SU-DHL-6 (cell line): ENCODE data around the gene CDC37.

Source experiments
- H2AFZ ChIP-seq: fragments of 200-600 bp; sonication (generic); 2 replicates; pipeline ENCODE4 v1.6.1; 2014; ENCODE audit warnings: low read depth, mild to moderate bottlenecking, moderate library complexity, mixed read lengths, antibody characterized with exemption, low read length; ENCODE audit not compliant: severe bottlenecking
- H3F3A ChIP-seq: fragments of 200-600 bp; shearing (Covaris generic); 2 replicates; pipeline ENCODE4 v1.6.0; 2016; ENCODE audit warnings: antibody characterized with exemption, mild to moderate bottlenecking; ENCODE audit not compliant: insufficient read depth
- H3K27ac ChIP-seq: fragments of 200-600 bp; sonication (generic); 2 replicates; pipeline ENCODE4 v1.5.1; 2016; ENCODE audit warnings: low read depth, mild to moderate bottlenecking, low read length, moderate library complexity, mixed read lengths
- H3K27me3 ChIP-seq: fragments of 200-600 bp; sonication (generic), shearing (Covaris generic); 2 replicates; pipeline ENCODE4 v1.6.0; 2014; ENCODE audit warnings: mild to moderate bottlenecking, low read length
- H3K36me3 ChIP-seq: fragments of 200-600 bp; sonication (generic); 2 replicates; pipeline ENCODE4 v1.6.1; 2014; ENCODE audit warnings: mild to moderate bottlenecking, low read length, mixed read lengths
- H3K4me2 ChIP-seq: fragments of 300-600, 200-600 bp; shearing (Covaris generic), sonication (generic); 2 replicates; pipeline ENCODE4 v1.6.0; 2014; ENCODE audit warnings: low read length, low read depth, mild to moderate bottlenecking; ENCODE audit not compliant: poor library complexity, severe bottlenecking
- H3K4me3 ChIP-seq: fragments of 200-600 bp; sonication (generic); 2 replicates; pipeline ENCODE4 v1.5.1; 2014; ENCODE audit warnings: antibody characterized with exemption, low read length, mild to moderate bottlenecking, mixed read lengths; ENCODE audit not compliant: insufficient read depth, poor library complexity, severe bottlenecking
- H3K79me2 ChIP-seq: fragments of 200-600 bp; sonication (generic); 2 replicates; pipeline ENCODE4 v1.6.1; 2014; ENCODE audit warnings: mild to moderate bottlenecking, low read length, moderate library complexity; ENCODE audit not compliant: insufficient read depth
- H3K9ac ChIP-seq: fragments of 200-600 bp; sonication (generic); 2 replicates; pipeline ENCODE4 v1.7.0; 2014; ENCODE audit warnings: mild to moderate bottlenecking, low read length
- H3K9me2 ChIP-seq: fragments of 200-600 bp; sonication (generic); replicated peaks from 2 replicates; pipeline ENCODE4 v1.6.1; 2014; ENCODE audit warnings: low read length; ENCODE audit not compliant: insufficient read depth
- H3K9me3 ChIP-seq: fragments of 200-600 bp; sonication (generic); 2 replicates; pipeline ENCODE4 v1.6.1; 2014; ENCODE audit warnings: low read length, mixed read lengths; ENCODE audit not compliant: insufficient read depth
- H4K20me1 ChIP-seq: fragments of 200-600 bp; sonication (generic); 2 replicates; pipeline ENCODE4 v1.6.1; 2014; ENCODE audit warnings: low read depth, mild to moderate bottlenecking, antibody characterized with exemption, low read length, moderate library complexity, mixed read lengths
- EZH2phosphoT487 ChIP-seq: fragments of 200-600 bp; sonication (generic), shearing (Covaris generic); conservative IDR thresholded peaks from 2 replicates; pipeline ENCODE4 v1.6.1; 2018; ENCODE audit warnings: mild to moderate bottlenecking, antibody characterized with exemption, low read length, moderate library complexity, mixed read lengths
- TF ChIP-seq, protein P1 (sequence below): fragments of 200-600 bp; sonication (generic); IDR thresholded peaks from one replicate; pipeline ENCODE4 v1.5.1; 2017; ENCODE audit warnings: antibody characterized with exemption, mild to moderate bottlenecking, low read length, moderate library complexity; ENCODE audit not compliant: insufficient read depth, poor library complexity, severe bottlenecking

Gene CDC37

DNA sequence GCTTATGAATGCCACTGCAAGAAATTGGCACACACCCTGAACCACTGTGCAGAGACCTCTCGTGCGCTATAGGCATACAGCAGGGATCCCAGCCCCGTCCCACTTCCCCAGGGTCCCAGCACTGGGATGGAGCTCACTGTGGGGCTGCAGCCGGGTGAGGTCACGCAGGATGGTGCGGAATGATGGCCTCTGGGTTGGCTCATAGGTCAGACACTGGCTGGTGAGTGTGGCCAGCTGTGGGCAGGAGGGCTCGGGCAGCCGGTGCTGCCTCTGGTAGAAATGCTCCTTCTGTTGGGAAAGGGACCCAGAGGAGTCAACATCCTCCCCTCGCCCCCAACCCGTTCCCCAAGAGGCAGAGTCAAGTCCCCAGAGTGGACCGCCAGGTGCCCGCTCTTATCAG is 46.9 kb downstream of the CDC37 start:
- H3K79me2 ChIP-seq = no peaks in the 10 kb centered on the region
- no peaks in the 10 kb centered on the region for H4K20me1 ChIP-seq
- no peak overlapping the region for H3K4me2 ChIP-seq
- H3K4me3 ChIP-seq = no peak overlapping the region
- no peak overlapping the region for H3K9ac ChIP-seq
- TF ChIP-seq EZH2phosphoT487 = no peak
- TF ChIP-seq, protein P1, sequence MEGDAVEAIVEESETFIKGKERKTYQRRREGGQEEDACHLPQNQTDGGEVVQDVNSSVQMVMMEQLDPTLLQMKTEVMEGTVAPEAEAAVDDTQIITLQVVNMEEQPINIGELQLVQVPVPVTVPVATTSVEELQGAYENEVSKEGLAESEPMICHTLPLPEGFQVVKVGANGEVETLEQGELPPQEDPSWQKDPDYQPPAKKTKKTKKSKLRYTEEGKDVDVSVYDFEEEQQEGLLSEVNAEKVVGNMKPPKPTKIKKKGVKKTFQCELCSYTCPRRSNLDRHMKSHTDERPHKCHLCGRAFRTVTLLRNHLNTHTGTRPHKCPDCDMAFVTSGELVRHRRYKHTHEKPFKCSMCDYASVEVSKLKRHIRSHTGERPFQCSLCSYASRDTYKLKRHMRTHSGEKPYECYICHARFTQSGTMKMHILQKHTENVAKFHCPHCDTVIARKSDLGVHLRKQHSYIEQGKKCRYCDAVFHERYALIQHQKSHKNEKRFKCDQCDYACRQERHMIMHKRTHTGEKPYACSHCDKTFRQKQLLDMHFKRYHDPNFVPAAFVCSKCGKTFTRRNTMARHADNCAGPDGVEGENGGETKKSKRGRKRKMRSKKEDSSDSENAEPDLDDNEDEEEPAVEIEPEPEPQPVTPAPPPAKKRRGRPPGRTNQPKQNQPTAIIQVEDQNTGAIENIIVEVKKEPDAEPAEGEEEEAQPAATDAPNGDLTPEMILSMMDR = no peak
- no peak overlapping the region for H2AFZ ChIP-seq
- H3K27ac ChIP-seq = no peak overlapping the region
- H3F3A ChIP-seq = no peaks in the 10 kb centered on the region
- H3K36me3 ChIP-seq = peaks cover 9% of the 10 kb centered on the region
- no peaks in the 10 kb centered on the region for H3K9me3 ChIP-seq
- H3K9me2 ChIP-seq = no peaks in the 10 kb centered on the region
- H3K27me3 ChIP-seq = no peaks in the 10 kb centered on the region

DNA sequence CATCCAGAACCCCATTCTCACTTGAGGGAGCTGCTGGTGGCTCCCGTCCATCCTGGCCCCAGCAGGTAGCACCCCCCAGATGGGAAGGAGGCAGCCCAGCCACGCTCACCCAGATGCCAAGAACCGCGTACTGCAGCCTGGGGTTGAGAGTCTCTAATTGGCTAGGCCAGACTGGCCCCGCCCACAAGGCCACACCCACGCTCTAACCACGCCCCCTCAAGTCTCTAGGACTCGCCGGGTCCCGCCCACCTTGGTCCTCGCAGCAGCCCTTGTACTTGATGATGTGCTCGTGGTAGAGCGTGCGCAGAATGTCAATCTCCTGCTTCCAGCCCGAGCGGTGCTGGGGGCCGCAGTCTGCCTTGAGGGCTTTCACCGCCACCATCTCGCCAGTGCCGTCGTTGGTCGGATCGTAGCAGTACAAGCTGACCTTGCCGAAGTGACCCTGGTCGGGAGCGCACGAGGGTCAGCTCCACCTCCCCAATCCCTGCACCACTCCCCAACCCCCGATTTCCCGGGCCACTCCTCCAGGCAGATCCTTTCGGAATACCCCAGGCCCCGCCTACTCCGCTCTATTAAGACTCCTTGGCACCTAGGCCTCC is 49.5 kb downstream of the CDC37 start:
- no peaks in the 10 kb centered on the region for H3K9me3 ChIP-seq
- no peak overlapping the region for H3K4me2 ChIP-seq
- no peak for TF ChIP-seq EZH2phosphoT487
- TF ChIP-seq, protein P1 = no peak
- no peaks in the 10 kb centered on the region for H3K9me2 ChIP-seq
- H3K9ac ChIP-seq = no peak overlapping the region
- H2AFZ ChIP-seq = no peak overlapping the region
- H4K20me1 ChIP-seq = no peaks in the 10 kb centered on the region
- no peaks in the 10 kb centered on the region for H3F3A ChIP-seq
- H3K79me2 ChIP-seq = no peaks in the 10 kb centered on the region
- peaks cover 9% of the 10 kb centered on the region for H3K36me3 ChIP-seq
- H3K4me3 ChIP-seq = no peak overlapping the region
- no peaks in the 10 kb centered on the region for H3K27me3 ChIP-seq
- no peak overlapping the region for H3K27ac ChIP-seq

DNA sequence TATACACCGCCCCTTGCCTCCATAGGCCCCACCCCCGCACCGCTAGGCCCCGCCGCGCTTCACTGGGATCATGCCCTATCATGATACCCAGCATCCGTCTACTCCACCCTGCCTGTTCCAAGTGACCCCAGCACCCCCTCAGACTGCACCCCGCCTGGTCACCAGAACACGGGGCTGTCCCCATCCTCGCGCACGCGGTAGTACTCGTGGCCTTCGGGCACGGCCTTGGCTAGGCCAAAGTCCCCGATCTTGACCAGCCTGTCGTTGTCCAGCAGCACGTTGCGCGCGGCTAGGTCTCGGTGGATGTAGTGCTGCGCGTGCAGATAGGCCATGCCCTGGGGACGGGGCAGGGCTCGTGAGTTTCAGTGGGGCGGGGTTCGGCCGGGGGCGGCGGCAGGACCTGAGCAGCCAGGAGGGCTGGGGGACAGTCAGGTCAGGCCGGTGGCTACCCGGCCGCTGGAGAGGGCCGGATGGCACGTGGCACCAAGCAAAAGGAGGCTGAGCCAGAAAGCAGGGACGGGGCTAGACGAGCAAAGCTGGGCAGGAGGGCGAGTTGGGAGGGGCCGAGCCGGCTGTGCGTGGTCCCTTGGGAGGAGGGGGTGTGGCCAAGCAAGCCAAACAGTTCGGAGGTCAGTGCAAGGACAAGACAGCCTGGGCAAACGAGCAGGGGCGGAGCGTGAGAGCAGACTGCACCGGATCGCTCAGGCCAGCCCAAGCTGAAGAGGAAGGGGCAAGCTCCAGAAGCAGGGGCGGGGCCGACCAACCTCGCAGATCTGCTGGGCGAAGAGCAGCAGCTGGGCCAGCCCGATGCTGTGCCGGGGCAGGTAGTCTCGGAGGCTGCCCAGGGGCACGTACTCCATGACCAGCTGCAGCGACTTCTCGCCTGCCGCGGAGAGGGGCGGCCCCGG is 50.3 kb downstream of the CDC37 start:
- Histone ChIP-seq H3K4me2 (no peak overlapping the region), H3K27ac (no peak overlapping the region), H3K79me2 (no peaks in the 10 kb centered on the region), H3F3A (0 out of 2 replicates have a peak, but pooled peaks cover 1% of the 10 kb centered on the region), H4K20me1 (no peaks in the 10 kb centered on the region), H3K9ac (no peak overlapping the region), H3K9me3 (no peaks in the 10 kb centered on the region), H3K4me3 (no peak overlapping the region), H2AFZ (no peak overlapping the region), H3K9me2 (no peaks in the 10 kb centered on the region), H3K27me3 (no peaks in the 10 kb centered on the region), H3K36me3 (peaks cover 9% of the 10 kb centered on the region)
- TF ChIP-seq, protein P1 = no peak
- no peak for TF ChIP-seq EZH2phosphoT487
